SK-N-SH treated with all-trans-retinoic acid at 6 μM for 48 hours (cell line): ENCODE data around the gene MPC2.
A peak's percentile ranks its signal among the peaks of the same experiment; 100 is the strongest.

Experiments
- ATAC-seq: fragments of 200-7000 bp; cut with Tn5 transposase; 3 replicates; pipeline ENCODE4 v1.9.1; 2020; ENCODE audit warnings: mild to moderate bottlenecking, moderate library complexity
- ARNTL ChIP-seq: fragments of 450-650 bp; formaldehyde crosslinking; IDR thresholded peaks from 2 replicates; pipeline ENCODE4 v1.5.0; 2020; ENCODE audit warnings: low read depth, mild to moderate bottlenecking, moderate library complexity, borderline replicate concordance
- BACH2 ChIP-seq: fragments of 250-450 bp; sonication (Bioruptor Pico); IDR thresholded peaks from 2 replicates; pipeline ENCODE4 v1.9.0; 2021; ENCODE audit warnings: mild to moderate bottlenecking, borderline replicate concordance
- CSDC2 ChIP-seq: fragments of 250-450 bp; sonication (Bioruptor Pico); IDR thresholded peaks from 2 replicates; pipeline ENCODE4 v1.5.0; 2020; ENCODE audit warnings: mild to moderate bottlenecking, moderate library complexity
- CSRNP3 ChIP-seq: fragments of 250-450 bp; sonication (Bioruptor Pico); IDR thresholded peaks from 2 replicates; pipeline ENCODE4 v1.5.1; 2021; ENCODE audit warnings: mild to moderate bottlenecking, moderate library complexity
- ESRRG ChIP-seq: fragments of 250-450 bp; sonication (Bioruptor Pico); IDR thresholded peaks from 2 replicates; pipeline ENCODE4 v1.6.1; 2021; ENCODE audit warnings: mild to moderate bottlenecking
- GLIS3 ChIP-seq: fragments of 250-450 bp; sonication (Bioruptor Pico); IDR thresholded peaks from 2 replicates; pipeline ENCODE4 v1.5.0; 2020; ENCODE audit warnings: mild to moderate bottlenecking, moderate library complexity
- ISL1 ChIP-seq: fragments of 250-450 bp; sonication (Bioruptor Pico); IDR thresholded peaks from 2 replicates; pipeline ENCODE4 v2.1.2; 2022; ENCODE audit warnings: mild to moderate bottlenecking, moderate library complexity
- OSR1 ChIP-seq: fragments of 250-450 bp; sonication (Bioruptor Pico); IDR thresholded peaks from 2 replicates; pipeline ENCODE4 v1.8.0; 2022; ENCODE audit warnings: moderate library complexity, mild to moderate bottlenecking, inconsistent platforms
- PATZ1 ChIP-seq: fragments of 250-450 bp; sonication (Bioruptor Pico); IDR thresholded peaks from 2 replicates; pipeline ENCODE4 v1.8.0; 2020; ENCODE audit warnings: mild to moderate bottlenecking, moderate library complexity, borderline replicate concordance
- PPARA ChIP-seq: fragments of 250-450 bp; sonication (Bioruptor Pico); IDR thresholded peaks from 2 replicates; pipeline ENCODE4 v1.5.0; 2020; ENCODE audit warnings: mild to moderate bottlenecking, borderline replicate concordance
- RARB ChIP-seq: fragments of 250-450 bp; sonication (Bioruptor Pico); IDR thresholded peaks from 2 replicates; pipeline ENCODE4 v1.8.0; 2021; ENCODE audit warnings: mild to moderate bottlenecking, moderate library complexity
- SNAI2 ChIP-seq: fragments of 250-450 bp; sonication (Bioruptor Pico); IDR thresholded peaks from 2 replicates; pipeline ENCODE4 v1.5.0; 2020; ENCODE audit warnings: mild to moderate bottlenecking, moderate library complexity
- TCF4 ChIP-seq: fragments of 250-450 bp; sonication (Bioruptor Pico); IDR thresholded peaks from 2 replicates; pipeline ENCODE4 v1.8.0; 2021; ENCODE audit warnings: mild to moderate bottlenecking, moderate library complexity, borderline replicate concordance
- TOX ChIP-seq: fragments of 250-450 bp; sonication (Bioruptor Pico); IDR thresholded peaks from 2 replicates; pipeline ENCODE4 v1.8.0; 2021; ENCODE audit warnings: mild to moderate bottlenecking, moderate library complexity, borderline replicate concordance
- ZC3H10 ChIP-seq: fragments of 250-450 bp; sonication (Bioruptor Pico); IDR thresholded peaks from 2 replicates; pipeline ENCODE4 v1.5.1; 2021; ENCODE audit warnings: mild to moderate bottlenecking, moderate library complexity
- ZFP3 ChIP-seq: fragments of 250-450 bp; sonication (Bioruptor Pico); IDR thresholded peaks from 2 replicates; pipeline ENCODE4 v1.5.0; 2020; ENCODE audit warnings: mild to moderate bottlenecking, moderate library complexity
- ZFP30 ChIP-seq: fragments of 450-650 bp; formaldehyde crosslinking; IDR thresholded peaks from 2 replicates; pipeline ENCODE4 v1.5.0; 2022; ENCODE audit warnings: mild to moderate bottlenecking, moderate library complexity
- ZNF565 ChIP-seq: fragments of 450-650 bp; formaldehyde crosslinking; conservative IDR thresholded peaks from 2 replicates; pipeline ENCODE4 v1.5.0; 2020; ENCODE audit warnings: low read depth, mild to moderate bottlenecking, moderate library complexity
- ZNF70 ChIP-seq: fragments of 450-650 bp; formaldehyde crosslinking; IDR thresholded peaks from 2 replicates; pipeline ENCODE4 v1.5.0; 2020; ENCODE audit warnings: mild to moderate bottlenecking, moderate library complexity
- ZNF8 ChIP-seq: fragments of 450-650 bp; formaldehyde crosslinking; IDR thresholded peaks from 2 replicates; pipeline ENCODE4 v1.5.0; 2020; ENCODE audit warnings: mild to moderate bottlenecking, moderate library complexity
- TF ChIP-seq, protein P1 (sequence below): fragments of 250-450 bp; sonication (Bioruptor Pico); IDR thresholded peaks from 2 replicates; pipeline ENCODE4 v1.5.0; 2020; ENCODE audit warnings: mild to moderate bottlenecking, moderate library complexity
- TF ChIP-seq, protein P2 (sequence below): fragments of 250-450 bp; sonication (Bioruptor Pico); IDR thresholded peaks from 2 replicates; pipeline ENCODE4 v1.8.0; 2021; ENCODE audit warnings: low read depth, mild to moderate bottlenecking, moderate library complexity, borderline replicate concordance

Gene MPC2

GRCh38 chr1:167881786-167882185 is 55.1 kb downstream of the MPC2 start:
- TF ChIP-seq ZFP3 (CRISPR knock-in tag) (no peak), ZNF565 (no peak), ARNTL (CRISPR knock-in tag) (no peak), SNAI2 (CRISPR knock-in tag) (no peak), ESRRG (CRISPR knock-in tag) (no peak), ZNF8 (CRISPR knock-in tag) (no peak)
- peak; percentile 65 for ATAC-seq

DNA sequence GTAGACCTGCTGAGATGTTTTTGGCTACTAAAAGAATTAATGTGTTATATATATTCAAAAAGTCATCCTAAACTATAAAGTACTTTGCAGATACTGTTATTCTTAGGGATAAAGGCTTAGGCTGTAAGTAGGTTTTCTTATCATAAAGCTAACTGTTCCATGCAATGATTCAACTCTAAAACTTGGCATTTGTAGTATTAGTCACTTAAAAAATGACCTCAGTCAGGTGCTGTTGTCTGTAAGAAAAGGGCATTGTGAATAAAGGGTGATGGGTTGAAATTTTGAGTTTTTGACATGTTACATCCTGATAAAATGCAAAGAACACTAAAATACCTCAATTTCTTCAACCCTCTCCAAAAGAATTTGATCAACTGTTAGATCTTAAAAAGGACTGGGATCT is 55.8 kb downstream of the MPC2 start:
- peak; percentile 68 for ATAC-seq
- TF ChIP-seq GLIS3 (CRISPR knock-in tag) (no peak), PPARA (CRISPR knock-in tag) (no peak), PATZ1 (CRISPR knock-in tag) (no peak), OSR1 (no peak), TOX (no peak), ZFP3 (CRISPR knock-in tag) (no peak), TCF4 (CRISPR knock-in tag) (no peak), SNAI2 (CRISPR knock-in tag) (no peak), ZNF8 (CRISPR knock-in tag) (no peak), ZNF70 (CRISPR knock-in tag) (no peak), CSRNP3 (no peak), RARB (CRISPR knock-in tag) (no peak), ESRRG (CRISPR knock-in tag) (no peak)
- TF ChIP-seq, protein P1, sequence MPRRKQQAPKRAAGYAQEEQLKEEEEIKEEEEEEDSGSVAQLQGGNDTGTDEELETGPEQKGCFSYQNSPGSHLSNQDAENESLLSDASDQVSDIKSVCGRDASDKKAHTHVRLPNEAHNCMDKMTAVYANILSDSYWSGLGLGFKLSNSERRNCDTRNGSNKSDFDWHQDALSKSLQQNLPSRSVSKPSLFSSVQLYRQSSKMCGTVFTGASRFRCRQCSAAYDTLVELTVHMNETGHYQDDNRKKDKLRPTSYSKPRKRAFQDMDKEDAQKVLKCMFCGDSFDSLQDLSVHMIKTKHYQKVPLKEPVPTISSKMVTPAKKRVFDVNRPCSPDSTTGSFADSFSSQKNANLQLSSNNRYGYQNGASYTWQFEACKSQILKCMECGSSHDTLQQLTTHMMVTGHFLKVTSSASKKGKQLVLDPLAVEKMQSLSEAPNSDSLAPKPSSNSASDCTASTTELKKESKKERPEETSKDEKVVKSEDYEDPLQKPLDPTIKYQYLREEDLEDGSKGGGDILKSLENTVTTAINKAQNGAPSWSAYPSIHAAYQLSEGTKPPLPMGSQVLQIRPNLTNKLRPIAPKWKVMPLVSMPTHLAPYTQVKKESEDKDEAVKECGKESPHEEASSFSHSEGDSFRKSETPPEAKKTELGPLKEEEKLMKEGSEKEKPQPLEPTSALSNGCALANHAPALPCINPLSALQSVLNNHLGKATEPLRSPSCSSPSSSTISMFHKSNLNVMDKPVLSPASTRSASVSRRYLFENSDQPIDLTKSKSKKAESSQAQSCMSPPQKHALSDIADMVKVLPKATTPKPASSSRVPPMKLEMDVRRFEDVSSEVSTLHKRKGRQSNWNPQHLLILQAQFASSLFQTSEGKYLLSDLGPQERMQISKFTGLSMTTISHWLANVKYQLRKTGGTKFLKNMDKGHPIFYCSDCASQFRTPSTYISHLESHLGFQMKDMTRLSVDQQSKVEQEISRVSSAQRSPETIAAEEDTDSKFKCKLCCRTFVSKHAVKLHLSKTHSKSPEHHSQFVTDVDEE = no peak
- TF ChIP-seq, protein P2, sequence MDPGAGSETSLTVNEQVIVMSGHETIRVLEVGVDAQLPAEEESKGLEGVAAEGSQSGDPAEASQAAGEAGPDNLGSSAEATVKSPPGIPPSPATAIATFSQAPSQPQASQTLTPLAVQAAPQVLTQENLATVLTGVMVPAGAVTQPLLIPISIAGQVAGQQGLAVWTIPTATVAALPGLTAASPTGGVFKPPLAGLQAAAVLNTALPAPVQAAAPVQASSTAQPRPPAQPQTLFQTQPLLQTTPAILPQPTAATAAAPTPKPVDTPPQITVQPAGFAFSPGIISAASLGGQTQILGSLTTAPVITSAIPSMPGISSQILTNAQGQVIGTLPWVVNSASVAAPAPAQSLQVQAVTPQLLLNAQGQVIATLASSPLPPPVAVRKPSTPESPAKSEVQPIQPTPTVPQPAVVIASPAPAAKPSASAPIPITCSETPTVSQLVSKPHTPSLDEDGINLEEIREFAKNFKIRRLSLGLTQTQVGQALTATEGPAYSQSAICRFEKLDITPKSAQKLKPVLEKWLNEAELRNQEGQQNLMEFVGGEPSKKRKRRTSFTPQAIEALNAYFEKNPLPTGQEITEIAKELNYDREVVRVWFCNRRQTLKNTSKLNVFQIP (CRISPR knock-in tag) = no peak

DNA sequence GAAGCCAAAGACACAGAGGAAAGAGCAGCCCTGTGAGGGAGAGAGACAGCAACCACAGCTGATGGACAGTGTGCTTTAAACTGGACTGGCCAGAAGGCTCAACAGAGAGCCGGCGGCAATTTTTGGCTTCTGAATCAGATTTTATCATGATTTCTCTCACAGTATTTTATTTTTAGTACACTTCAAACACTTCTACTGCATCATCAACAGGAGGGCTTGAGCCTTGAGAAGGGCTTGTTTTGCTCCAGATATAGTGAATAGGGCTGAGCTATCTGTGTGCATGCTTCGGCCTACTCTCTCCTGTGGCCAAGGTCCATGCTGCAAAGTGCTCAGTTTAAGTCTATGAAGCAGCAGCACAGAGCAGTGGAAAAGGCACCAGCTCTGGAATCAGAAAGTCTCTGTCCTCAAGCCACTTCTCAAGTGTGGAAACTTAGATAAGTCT is 56.3 kb downstream of the MPC2 start:
- TF ChIP-seq, protein P2 (CRISPR knock-in tag) = no peak
- no peak for TF ChIP-seq BACH2 (CRISPR knock-in tag)
- no peak for TF ChIP-seq ZFP3 (CRISPR knock-in tag)
- TF ChIP-seq CSDC2 (CRISPR knock-in tag) = no peak
- TF ChIP-seq ISL1 = no peak
- no peak for TF ChIP-seq ZFP30 (CRISPR knock-in tag)
- no peak for TF ChIP-seq ZC3H10 (CRISPR knock-in tag)
- no peak for TF ChIP-seq PATZ1 (CRISPR knock-in tag)
- TF ChIP-seq, protein P1 = no peak
- no peak for TF ChIP-seq ZNF565
- TF ChIP-seq ESRRG (CRISPR knock-in tag) = no peak
- no peak for TF ChIP-seq SNAI2 (CRISPR knock-in tag)
- ATAC-seq = peak; percentile 65
